Pancreas (tissue), 10 donors: ENCODE measurements around the gene SOX21. TPM values are rescaled to one million over a fixed set of nuclear protein-coding genes. Genes with fewer than 3 reads are reported as not detected.

Experiments used
- ATAC-seq, 4 donors: fragments of 200-7000 bp; cut with Tn5 transposase; one replicate each; pipeline versions ENCODE4 v1.8.0 to v1.9.1; 2020; ENCODE audit warnings: mild to moderate bottlenecking in 4 of 4, moderate library complexity in 4 of 4
- DNase-seq, 6 donors: peaks; one replicate each; pipeline ENCODE4 v3.0.0-alpha.2; 2020
- FAIRE-seq: peaks from 2 replicates; lab custom pipeline; 2012; peaks lifted over from hg19 to GRCh38; lab: Jason Lieb, UNC
- H3K27ac ChIP-seq, 4 donors: fragments of 200-600 bp; sonication (generic); 1 replicate in 3 of 4; 2 replicates in 1 of 4; pipeline versions ENCODE4 v1.5.0 to v1.8.0; 2020
- H3K27me3 ChIP-seq, 4 donors: fragments of 200-600 bp; one replicate each; pipeline ENCODE4 v1.8.0; 2021
- H3K36me3 ChIP-seq, 3 donors: fragments of 200-600 bp; sonication (generic) in 1 of 3; one replicate each; pipeline versions ENCODE4 v1.5.0 to v1.8.0; 2020 to 2021
- H3K4me1 ChIP-seq, 3 donors: fragments of 200-600 bp; one replicate each; pipeline ENCODE4 v1.8.0; 2021
- H3K4me3 ChIP-seq, 4 donors: fragments of 200-600 bp; sonication (generic) in 2 of 4; one replicate each; pipeline versions ENCODE4 v1.5.0 to v1.8.0; 2020 to 2021
- H3K9me3 ChIP-seq, 4 donors: fragments of 200-600 bp; one replicate each; pipeline ENCODE4 v1.8.0; 2021
- CTCF ChIP-seq, 4 donors: fragments of 200-600 bp; sonication (generic) in 3 of 4; IDR thresholded peaks; one replicate each; pipeline versions ENCODE4 v1.5.0 to v1.8.0; 2021; ENCODE audit warnings: antibody characterized with exemption in 4 of 4
- WGBS, 2 donors: extraction: QIAGEN DNeasy Blood & Tissue Kit; methylation state at CpG; one replicate each; pipeline ENCODE4 v1.1.7; 2013; 5-methylcytosine and 5-hydroxymethylcytosine counted together
- intact Hi-C, 3 donors: fragments of 100-400 bp; cut with DNase I; formaldehyde crosslinking; loops; one replicate each; pipeline versions ENCODE4 v1.11.1 to v1.14.2; 2022
- polyA plus RNA-seq, 2 donors: library from polyadenylated mRNA; stranded (reverse); fragments of 200-250 nt; gene quantifications; one replicate each; pipeline ENCODE4 v1.2.3, GENCODE V29; 2013
- total RNA-seq, 6 donors: library from RNA; stranded (reverse); fragmentation: NEBNext Ultra II Directional in 4 of 6; extraction: Animal tissue kit (Norgen Biotek cat#: 25700) in 4 of 6; gene quantifications; one replicate each; pipeline versions ENCODE4 v1.2.1 to v1.2.4, GENCODE V29; 2021 to 2023
- donor health status: healthy with polysubstance abuse.
- donor health status: DM: no; HTN: no; CAD: no; lungs with moderate emphysema.
- donor health status: DM: no; HTN: no; CAD: no.
- donor health status: control.
- donor health status: control.
- donor health status: Bipolar disorder and iron deficiency.
- donor health status: DM: yes; HTN: yes; CAD: no.
- donor health status: DM: no; HTN: no; CAD: no.
- donor health status: DM: no; HTN: no; CAD: no.
- donor health status: DM: yes; HTN: yes; CAD: no.

Gene SOX21
- total and polyA plus RNA-seq, 8 donors, result 0.16 TPM; not detected in 7

- Histone ChIP-seq H3K9me3 (no peaks in the 10 kb centered on the region), H3K27me3 (peaks cover 9 to 90% (median 28%) of the 10 kb centered on the region in 4 donors), H3K36me3 (no peaks in the 10 kb centered on the region), H3K4me3 (no peak overlapping the region), H3K4me1 (no peaks in the 10 kb centered on the region), H3K27ac (no peak overlapping the region)
- FAIRE-seq (no peak), DNase-seq (no peak), ATAC-seq (no peak)
- intact Hi-C loops, result no loop called here
- no peak for TF ChIP-seq CTCF (IDR thresholded peaks at IDR 0.05)
- WGBS, 2 donors, result 15 to 18% methylated on average over 16 of the region's 16 CpGs
Observed at GRCh38 chr13:94706101-94706842, 6.1 kb downstream of the SOX21 start.

GRCh38 chr13:94705081-94706030, 7.0 kb downstream of the SOX21 start:
- FAIRE-seq, result no peak

GRCh38 chr13:94704377-94705080, 7.8 kb downstream of the SOX21 start:
- Histone ChIP-seq H3K27me3 (peaks cover 6 to 83% (median 22%) of the 10 kb centered on the region in 4 donors), H3K36me3 (no peaks in the 10 kb centered on the region), H3K4me1 (no peaks in the 10 kb centered on the region), H3K9me3 (no peaks in the 10 kb centered on the region), H3K27ac (no peak overlapping the region), H3K4me3 (no peak overlapping the region)
- FAIRE-seq (no peak), DNase-seq (no peak), ATAC-seq (no peak)
- TF ChIP-seq CTCF (IDR thresholded peaks at IDR 0.05), result no peak
- WGBS, 2 donors, result 12 to 13% methylated on average over 24 of the region's 24 CpGs
- intact Hi-C loops, result no loop called here

More at GRCh38 chr13:94705081-94706030, 7.0 kb downstream of the SOX21 start:
- no peak for DNase-seq
- intact Hi-C loops, result no loop called here
- H3K4me1 ChIP-seq, result no peaks in the 10 kb centered on the region
- no peak for TF ChIP-seq CTCF (IDR thresholded peaks at IDR 0.05)
- H3K4me3 ChIP-seq, result no peak overlapping the region
- peaks cover 6 to 89% (median 28%) of the 10 kb centered on the region in 4 donors for H3K27me3 ChIP-seq
- no peaks in the 10 kb centered on the region for H3K36me3 ChIP-seq
- WGBS, 2 donors, result 10 to 14% methylated on average over 40 of the region's 40 CpGs
- ATAC-seq, result no peak
- H3K27ac ChIP-seq, result no peak overlapping the region
- no peaks in the 10 kb centered on the region for H3K9me3 ChIP-seq

- 6 to 7% methylated on average over 26 of the region's 26 CpGs for WGBS, 2 donors
- Histone ChIP-seq H3K4me3 (no peak overlapping the region), H3K36me3 (no peaks in the 10 kb centered on the region), H3K9me3 (no peaks in the 10 kb centered on the region), H3K27me3 (peaks cover 6 to 76% (median 18%) of the 10 kb centered on the region in 4 donors), H3K27ac (no peak overlapping the region), H3K4me1 (no peaks in the 10 kb centered on the region)
- no peak for TF ChIP-seq CTCF (IDR thresholded peaks at IDR 0.05)
- intact Hi-C loops, result no loop called here
- DNase-seq (no peak), ATAC-seq (no peak), FAIRE-seq (no peak)
Observed at GRCh38 chr13:94703721-94704314, 8.5 kb downstream of the SOX21 start.
